GM21737 (cell line): Measurements from ENCODE around the gene DAAM2.

ENCODE experiments used
- ATAC-seq: cut with Tn5 transposase; IDR thresholded peaks from one replicate; pipeline ENCODE4 v1.9.1; 2021; ENCODE audit warnings: mild to moderate bottlenecking, moderate library complexity; ENCODE audit not compliant: unreplicated experiment

DAAM2 gene

DNA sequence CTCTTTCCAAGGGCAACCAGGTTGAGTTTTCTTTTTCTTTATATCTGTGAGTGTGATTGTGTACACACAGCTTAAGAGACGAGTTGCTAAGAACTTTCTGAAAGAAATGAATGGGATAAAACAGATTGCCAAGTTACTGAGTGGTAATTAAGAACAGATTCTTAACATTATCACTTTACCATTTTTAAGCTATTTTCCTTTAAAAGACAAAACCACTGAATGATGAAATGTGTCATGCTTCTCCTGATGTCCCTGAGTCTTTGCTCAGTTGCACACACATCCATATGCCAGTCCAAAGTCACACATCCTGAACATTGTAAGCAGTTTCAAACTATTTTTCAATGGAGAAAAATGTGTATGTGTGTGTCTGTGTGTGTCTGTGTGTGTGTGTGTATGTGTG, 5.5 kb upstream of the DAAM2 start:
- ATAC-seq: no peak

GRCh38 chr6:39787322-39787721, 4.9 kb upstream of the DAAM2 start:
- no peak for ATAC-seq

GRCh38 chr6:39790772-39791171, 1.4 kb upstream of the DAAM2 start:
- ATAC-seq: no peak

DNA sequence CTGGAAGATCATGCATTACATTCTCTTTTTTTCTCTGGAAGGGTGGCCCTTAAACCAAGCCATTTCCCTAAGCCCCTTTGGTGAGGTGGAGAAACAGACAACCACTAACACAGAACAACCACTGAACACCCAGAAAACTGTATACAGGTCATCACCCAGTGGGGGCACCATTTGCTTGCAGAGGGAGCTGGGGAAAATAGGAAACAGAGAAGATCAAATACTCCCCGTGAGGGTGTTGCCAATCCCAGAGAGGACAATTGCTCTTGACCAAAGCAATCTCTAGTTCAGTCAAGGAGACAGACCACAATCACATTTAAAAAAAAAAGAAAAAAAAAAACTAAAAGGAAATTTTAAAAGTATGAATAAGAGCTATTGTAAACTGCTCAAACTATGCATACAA, 865 bp upstream of the DAAM2 start:
- no peak for ATAC-seq

- no peak for ATAC-seq
Observed at GRCh38 chr6:39792540-39793450, 619 bp downstream of the DAAM2 start.

DNA sequence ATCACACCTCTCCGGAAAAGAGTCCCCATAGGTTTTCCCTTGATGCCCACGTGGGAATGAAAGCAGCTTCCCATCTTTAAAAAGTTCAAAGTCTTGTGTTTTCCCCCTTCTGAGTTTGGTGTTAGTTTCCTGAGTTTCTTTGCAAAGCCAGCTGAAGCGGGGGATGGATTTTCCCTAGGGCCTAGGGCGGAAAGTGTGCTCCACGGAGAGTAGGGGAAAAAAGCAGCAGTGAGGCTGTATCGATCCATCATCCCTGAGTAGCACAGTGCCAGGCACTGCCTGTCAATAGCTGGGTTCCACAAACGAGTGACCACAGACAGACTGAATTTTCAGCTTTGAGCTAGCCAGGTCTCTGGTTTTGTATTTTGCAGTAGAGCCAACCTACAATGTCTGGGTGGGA, 1.3 kb downstream of the DAAM2 start:
- ATAC-seq: no peak

- ATAC-seq: no peak
Observed at GRCh38 chr6:39794231-39794630, 2.1 kb downstream of the DAAM2 start.

DNA sequence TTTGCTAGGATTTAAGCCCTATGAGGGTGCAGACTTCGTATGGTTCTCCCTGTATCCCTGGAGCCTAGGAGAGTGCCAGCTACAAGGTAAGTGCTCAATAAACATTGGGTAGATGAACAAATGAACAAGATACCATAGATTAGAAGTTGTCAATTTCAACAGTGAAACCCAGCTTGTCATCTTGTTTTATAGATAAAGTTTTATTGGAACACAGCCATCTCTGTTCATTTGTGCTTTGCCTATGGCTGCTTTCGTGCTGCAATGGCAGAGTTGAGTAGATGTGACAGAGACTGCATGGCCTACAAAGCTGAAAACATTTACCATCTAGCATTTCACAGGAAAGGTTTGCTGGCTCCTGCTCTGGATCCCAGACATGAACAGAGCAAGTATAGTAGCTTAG, 5.6 kb downstream of the DAAM2 start:
- no peak for ATAC-seq

DNA sequence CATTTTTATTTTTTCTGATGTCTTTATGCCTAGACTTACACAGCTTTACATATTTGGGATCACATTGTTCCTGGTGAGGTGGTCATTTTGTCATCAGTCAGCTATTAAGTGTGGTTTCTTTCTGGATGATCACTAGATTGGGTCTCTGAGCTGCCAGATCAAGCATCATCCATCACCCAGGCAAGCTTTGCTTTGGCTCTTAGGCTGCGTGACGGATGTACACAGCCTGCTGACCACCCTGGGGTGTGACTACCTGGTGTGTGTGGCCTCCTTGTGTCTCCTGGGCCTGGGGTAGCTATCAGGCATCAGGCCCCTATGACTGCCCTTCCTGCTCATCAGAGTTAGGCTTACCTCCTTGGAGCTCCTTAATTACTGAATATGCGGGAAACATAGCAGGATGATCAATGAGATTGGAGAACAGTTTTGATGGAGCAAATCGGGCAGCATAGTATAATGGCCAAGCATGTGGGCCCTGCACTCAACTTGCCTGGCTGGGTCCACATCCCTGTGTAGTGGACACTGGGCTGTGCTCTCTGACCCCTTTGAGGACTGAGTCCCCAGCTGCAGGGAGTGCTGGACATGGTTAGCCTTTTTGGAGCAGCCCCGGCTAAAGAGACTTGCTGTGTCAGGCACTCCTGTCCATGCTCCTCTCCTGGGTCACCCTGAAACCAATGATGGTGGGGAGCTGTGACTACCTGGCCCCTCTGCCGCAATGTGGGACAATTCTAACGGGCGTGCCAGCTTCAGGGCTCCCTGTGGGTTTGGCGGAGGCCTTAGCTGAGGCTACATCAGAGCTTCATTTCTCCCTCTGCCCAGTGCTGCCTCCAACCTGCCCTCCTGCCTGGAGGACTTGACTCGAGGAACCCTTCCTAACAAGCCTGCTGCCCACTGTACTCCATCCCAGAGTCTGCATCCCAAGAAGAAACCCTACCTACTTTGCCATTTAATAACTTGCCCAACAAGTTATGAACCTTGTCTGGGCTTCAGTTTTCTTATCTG, 8.2 kb downstream of the DAAM2 start:
- ATAC-seq: no peak

GRCh38 chr6:39801456-39802251, 9.5 kb downstream of the DAAM2 start:
- no peak for ATAC-seq

DNA sequence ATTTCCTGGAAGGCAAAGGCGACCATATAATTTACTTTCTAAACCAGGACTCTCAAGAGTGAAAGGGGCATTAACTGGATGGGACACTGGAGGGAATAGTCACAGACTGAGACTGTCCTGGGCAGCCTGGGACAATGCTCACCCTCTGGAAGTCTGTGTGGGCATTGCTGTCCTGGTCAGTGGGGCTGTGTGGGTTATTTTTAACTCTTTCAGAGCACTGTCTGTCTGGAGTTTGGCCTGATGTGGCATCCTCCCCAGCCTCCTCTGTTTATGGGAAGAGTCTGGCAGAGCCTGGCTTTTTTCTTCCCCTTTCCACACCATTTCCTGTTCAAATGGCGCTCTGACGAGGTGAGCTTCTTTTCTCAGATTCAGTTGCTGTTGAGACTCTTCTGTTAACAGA, 11.7 kb downstream of the DAAM2 start:
- no peak for ATAC-seq

- ATAC-seq: no peak
Observed at GRCh38 chr6:39804466-39805065, 12.4 kb downstream of the DAAM2 start.

DNA sequence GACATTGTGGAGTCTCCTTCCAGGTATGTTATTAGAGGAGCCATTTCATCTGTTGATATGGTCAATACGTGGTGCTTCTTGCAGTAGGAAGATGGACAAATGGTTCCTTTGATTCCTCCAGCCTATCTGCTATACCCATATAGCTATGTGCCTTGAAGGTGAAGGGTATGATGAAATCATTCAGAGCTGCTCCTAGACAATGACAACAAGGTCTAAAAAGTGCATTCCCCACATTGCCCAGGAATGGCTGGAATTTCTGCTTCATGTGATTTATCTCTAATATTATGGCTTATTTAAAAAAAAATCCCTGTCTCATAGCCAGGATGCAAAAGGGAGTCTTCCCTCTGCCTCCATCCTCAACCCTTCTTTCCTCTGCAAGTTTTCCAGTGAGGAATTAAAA, 14.1 kb downstream of the DAAM2 start:
- no peak for ATAC-seq

DNA sequence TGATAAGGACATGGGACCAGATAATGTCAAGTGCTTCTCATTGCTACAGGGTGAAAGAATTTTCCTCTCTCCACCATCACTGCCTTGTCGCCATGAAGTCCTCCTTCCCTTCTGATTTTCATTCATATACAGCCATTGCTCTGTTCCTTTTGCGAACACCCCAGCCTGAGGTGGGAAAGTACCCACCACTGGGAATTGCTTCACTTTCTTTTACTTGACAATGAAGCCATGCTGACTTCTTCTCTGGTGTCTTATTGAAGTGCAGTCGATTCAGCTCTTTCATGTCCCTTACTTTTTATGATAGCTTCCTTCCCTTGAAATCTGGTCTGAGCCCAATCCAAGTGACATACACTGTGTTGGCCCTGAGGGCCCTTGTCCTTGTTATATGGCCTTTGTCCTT, 16.2 kb downstream of the DAAM2 start:
- no peak for ATAC-seq

GRCh38 chr6:39808964-39809363, 16.8 kb downstream of the DAAM2 start:
- no peak for ATAC-seq

GRCh38 chr6:39811835-39812345, 19.7 kb downstream of the DAAM2 start:
- ATAC-seq: no peak

DNA sequence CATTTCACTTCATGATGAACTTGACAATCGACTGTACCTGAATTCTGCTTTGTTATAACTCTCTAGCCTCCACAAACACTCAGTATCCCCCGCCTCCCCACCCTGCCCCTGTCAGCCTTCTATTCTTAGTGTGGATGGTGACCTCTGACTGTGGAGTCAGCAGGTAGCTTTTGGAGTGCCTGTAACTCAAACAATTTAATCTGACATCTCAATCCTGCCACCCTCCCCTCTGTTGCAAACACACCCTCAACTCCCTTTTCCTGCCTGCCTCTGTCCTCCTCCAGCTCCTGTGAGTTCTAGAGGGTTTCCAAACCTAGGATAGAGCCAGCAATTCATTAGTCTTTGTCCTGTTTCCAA, 20.3 kb downstream of the DAAM2 start:
- ATAC-seq: no peak

GRCh38 chr6:39812853-39813533, 20.8 kb downstream of the DAAM2 start:
- ATAC-seq: peak; percentile 88

- ATAC-seq: no peak
Observed at GRCh38 chr6:39814236-39814635, 22.1 kb downstream of the DAAM2 start.

- no peak for ATAC-seq
Observed at GRCh38 chr6:39815356-39815755, 23.2 kb downstream of the DAAM2 start.
